ENCODE results near the gene CDIPT. TPM values are rescaled to one million over a fixed set of nuclear protein-coding genes. Genes with fewer than 3 reads are reported as not detected.
A peak's percentile ranks its signal among the peaks of the same experiment; 100 is the strongest.

CDIPT gene
- total RNA-seq, 1 experiment from 2014 or later, result 57.4 TPM

DNA sequence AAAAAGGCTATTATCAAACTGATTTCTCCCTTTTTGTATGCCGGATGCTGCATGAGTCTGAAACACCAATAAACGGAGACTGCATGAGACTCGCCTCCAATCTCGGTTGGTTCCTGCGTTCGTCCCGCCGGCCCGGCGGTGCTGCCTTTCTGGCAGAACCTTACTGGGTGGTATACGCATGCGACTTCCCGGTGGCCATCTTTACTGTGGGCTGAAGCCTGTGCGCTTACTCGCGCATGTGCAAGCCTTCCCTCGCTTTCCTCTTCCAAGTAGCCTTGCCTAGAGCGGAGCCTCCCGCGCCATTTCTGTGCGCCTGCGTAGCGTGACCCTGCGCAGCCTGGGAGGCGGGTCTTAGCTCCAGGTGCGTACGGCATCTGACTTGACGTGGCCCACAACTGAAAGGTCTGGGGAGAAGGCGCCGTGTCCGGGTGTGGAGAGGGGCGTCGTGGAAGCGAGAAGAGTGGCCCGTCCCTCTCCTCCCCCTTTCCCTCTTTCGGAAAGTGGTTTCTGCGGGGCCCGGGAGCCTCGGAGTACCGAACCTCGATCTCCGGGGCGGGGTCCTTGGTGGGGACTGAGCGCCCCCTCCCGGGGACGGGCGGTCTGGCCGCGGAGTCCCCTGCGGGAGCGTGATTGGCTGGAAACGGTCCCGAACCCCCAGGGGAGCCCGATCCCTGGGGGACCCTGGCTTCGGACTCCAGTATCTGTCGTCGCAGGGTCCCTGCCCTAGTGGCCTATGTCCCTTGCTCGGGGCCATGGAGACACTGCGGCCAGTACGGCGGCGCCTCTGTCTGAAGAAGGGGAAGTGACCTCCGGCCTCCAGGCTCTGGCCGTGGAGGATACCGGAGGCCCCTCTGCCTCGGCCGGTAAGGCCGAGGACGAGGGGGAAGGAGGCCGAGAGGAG is 47.0 kb downstream of the CDIPT start, which contains the start of gene PAGR1:
Gene PAGR1, plus strand, starts transcription at position 360 of the 901 bp plus-strand sequence. Its CDS starts 374 bp downstream, at position 734.
- Histone ChIP-seq H3K27ac (ENCODE audit: low read length) (peak within 1 kb of the TSS; percentile 89), H3K36me3 (ENCODE audit: insufficient read depth, low read length) (peaks cover 9% of the 10 kb centered on the region; the same call in 1 of the 2 replicates), H3K9me3 (ENCODE audit: low read length) (no peaks in the 10 kb centered on the region), H3K9ac (ENCODE audit: low read length) (peak within 1 kb of the TSS; percentile 87), H2AFZ (ENCODE audit: low read length) (peak within 1 kb of the TSS; percentile 88; the same call in 1 of the 2 replicates), H3K4me1 (ENCODE audit: low read length) (peaks cover 79% of the 10 kb centered on the region), H3K27me3 (ENCODE audit: low read length) (no peaks in the 10 kb centered on the region), H3K9me2 (replicated peaks; ENCODE audit: insufficient read depth, low read length) (no peaks in the 10 kb centered on the region), H3K4me2 (ENCODE audit: low read depth, low read length, poor library complexity, severe bottlenecking) (peak within 1 kb of the TSS; percentile 100), H4K20me1 (ENCODE audit: insufficient read depth, low read depth, low read length) (peaks cover 11% of the 10 kb centered on the region; the same call in 1 of the 2 replicates), H3K79me2 (ENCODE audit: low read length) (peaks cover 8% of the 10 kb centered on the region), H3K4me3 (ENCODE audit: low read length) (peak within 1 kb of the TSS; percentile 83)
- peak; percentile 100 for DNase-seq

DNA sequence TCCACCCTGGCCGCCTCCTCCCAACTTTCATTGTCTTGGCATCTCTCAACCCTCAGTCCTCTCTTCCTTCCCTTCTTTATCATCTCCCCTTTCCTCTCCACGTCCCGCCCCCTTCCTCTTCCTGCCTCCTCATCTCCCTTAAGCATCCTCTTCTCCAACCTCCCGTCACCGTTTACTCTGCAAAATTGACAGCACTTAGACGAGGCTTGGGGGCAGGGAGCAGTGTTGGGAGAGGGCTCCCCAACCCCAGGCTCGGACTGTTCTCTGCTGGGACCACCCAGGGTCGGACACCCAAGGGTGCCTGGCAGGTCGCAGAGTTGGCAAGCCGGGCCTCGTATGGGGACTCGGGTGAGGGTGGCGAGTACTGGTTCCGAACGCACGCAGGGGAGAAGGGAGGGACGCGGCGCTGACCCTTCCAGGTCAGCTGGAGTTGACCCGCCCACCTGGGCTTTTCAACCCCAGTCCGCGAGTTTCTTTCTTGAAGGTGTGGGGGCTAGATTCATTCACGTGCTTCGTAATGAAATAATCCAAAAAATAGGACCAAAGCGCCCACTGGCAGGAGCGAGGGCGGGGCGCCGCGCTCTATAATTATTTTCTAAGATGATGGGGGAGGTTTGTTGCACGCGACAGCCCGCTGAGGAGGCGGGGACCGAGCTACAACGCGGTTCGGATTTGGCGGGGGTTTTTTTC is 47.8 kb downstream of the CDIPT start:
- H3K36me3 ChIP-seq (ENCODE audit: insufficient read depth, low read length), result peaks cover 12% of the 10 kb centered on the region; the same call in 1 of the 2 replicates
- H3K4me2 ChIP-seq (ENCODE audit: low read depth, low read length, poor library complexity, severe bottlenecking), result peak overlapping the region; percentile 100
- H3K9me2 ChIP-seq (replicated peaks; ENCODE audit: insufficient read depth, low read length), result no peaks in the 10 kb centered on the region
- no peaks in the 10 kb centered on the region for H3K9me3 ChIP-seq (ENCODE audit: low read length)
- peaks cover 5% of the 10 kb centered on the region; the same call in 1 of the 2 replicates for H4K20me1 ChIP-seq (ENCODE audit: insufficient read depth, low read depth, low read length)
- DNase-seq, result peak; percentile 66
- peak overlapping the region; percentile 83 for H3K4me3 ChIP-seq (ENCODE audit: low read length)
- peaks cover 79% of the 10 kb centered on the region for H3K4me1 ChIP-seq (ENCODE audit: low read length)
- H3K9ac ChIP-seq (ENCODE audit: low read length), result peak overlapping the region; percentile 87
- no peaks in the 10 kb centered on the region for H3K27me3 ChIP-seq (ENCODE audit: low read length)
- H3K27ac ChIP-seq (ENCODE audit: low read length), result peak overlapping the region; percentile 89
- H3K79me2 ChIP-seq (ENCODE audit: low read length), result peaks cover 8% of the 10 kb centered on the region
- H2AFZ ChIP-seq (ENCODE audit: low read length), result peak overlapping the region; percentile 88; the same call in 1 of the 2 replicates

DNA sequence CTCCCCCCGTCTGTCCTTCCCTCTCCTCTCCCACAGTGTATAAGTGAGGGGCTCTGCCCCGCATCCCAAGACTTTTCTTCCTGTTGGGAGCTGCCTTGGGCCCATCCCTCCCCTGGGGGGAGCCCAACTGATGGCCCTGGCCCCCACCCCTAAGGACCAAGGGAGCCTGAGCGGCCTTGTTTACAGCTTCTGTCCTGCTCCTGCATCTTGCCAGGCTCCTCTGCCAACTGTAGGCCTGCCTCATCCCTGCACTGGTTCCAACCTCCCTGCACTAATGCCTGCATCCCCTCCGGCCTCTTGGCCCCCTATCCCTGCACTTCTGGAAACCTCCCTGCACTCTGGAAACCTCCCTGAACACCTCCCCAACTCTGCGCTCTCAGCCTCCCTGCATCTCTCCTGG is 48.4 kb downstream of the CDIPT start:
- Histone ChIP-seq H4K20me1 (ENCODE audit: insufficient read depth, low read depth, low read length) (peaks cover 7% of the 10 kb centered on the region; the same call in 1 of the 2 replicates), H3K27me3 (ENCODE audit: low read length) (no peaks in the 10 kb centered on the region), H3K4me2 (ENCODE audit: low read depth, low read length, poor library complexity, severe bottlenecking) (peak overlapping the region; percentile 100), H3K4me1 (ENCODE audit: low read length) (peaks cover 79% of the 10 kb centered on the region), H3K36me3 (ENCODE audit: insufficient read depth, low read length) (peaks cover 18% of the 10 kb centered on the region), H3K27ac (ENCODE audit: low read length) (peak overlapping the region; percentile 89), H3K79me2 (ENCODE audit: low read length) (peaks cover 8% of the 10 kb centered on the region), H3K9me2 (replicated peaks; ENCODE audit: insufficient read depth, low read length) (no peaks in the 10 kb centered on the region), H3K9me3 (ENCODE audit: low read length) (no peaks in the 10 kb centered on the region), H2AFZ (ENCODE audit: low read length) (peak overlapping the region; percentile 88; the same call in 1 of the 2 replicates), H3K9ac (ENCODE audit: low read length) (peak overlapping the region; percentile 87), H3K4me3 (ENCODE audit: low read length) (peak overlapping the region; percentile 83)
- no peak for DNase-seq

DNA sequence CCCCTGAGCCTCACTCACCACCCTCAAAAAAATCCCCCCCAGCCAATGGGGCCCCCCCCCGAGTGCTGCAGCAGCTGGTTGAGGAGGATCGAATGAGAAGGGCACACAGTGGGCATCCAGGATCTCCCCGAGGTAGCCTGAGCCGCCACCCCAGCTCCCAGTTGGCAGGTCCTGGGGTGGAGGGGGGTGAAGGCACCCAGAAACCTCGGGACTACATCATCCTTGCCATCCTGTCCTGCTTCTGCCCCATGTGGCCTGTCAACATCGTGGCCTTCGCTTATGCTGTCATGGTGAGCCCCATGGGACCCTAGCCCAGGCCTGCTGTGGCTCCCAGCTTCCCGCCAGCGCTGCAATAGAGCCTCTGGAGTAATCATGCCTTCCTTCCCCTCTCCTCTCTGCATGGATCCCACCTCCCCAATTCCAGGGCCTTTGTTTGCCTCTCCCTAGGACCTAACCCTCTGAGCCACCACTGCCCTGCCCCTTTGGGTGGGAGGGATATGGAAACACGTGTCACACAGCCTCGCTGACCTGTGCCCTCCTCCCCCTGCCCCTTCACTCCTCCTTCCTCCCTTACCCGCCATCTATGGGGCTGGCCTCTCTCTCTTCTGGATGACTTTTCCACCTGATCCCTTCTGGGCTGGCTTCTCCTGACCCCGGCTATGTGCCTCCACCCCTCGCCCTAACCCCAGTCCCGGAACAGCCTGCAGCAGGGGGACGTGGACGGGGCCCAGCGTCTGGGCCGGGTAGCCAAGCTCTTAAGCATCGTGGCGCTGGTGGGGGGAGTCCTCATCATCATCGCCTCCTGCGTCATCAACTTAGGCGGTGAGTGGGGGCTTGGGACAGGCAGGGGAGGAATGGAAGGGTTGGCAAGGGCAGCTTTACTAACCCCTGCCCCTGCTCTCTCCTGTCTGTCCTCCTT is 49.1 kb downstream of the CDIPT start:
- Histone ChIP-seq H2AFZ (ENCODE audit: low read length) (no peak overlapping the region), H3K27me3 (ENCODE audit: low read length) (no peaks in the 10 kb centered on the region), H3K4me2 (ENCODE audit: low read depth, low read length, poor library complexity, severe bottlenecking) (peak overlapping the region; percentile 100), H3K9ac (ENCODE audit: low read length) (peak overlapping the region; percentile 87), H4K20me1 (ENCODE audit: insufficient read depth, low read depth, low read length) (peaks cover 11% of the 10 kb centered on the region), H3K27ac (ENCODE audit: low read length) (peak overlapping the region; percentile 89), H3K36me3 (ENCODE audit: insufficient read depth, low read length) (peaks cover 20% of the 10 kb centered on the region), H3K9me2 (replicated peaks; ENCODE audit: insufficient read depth, low read length) (no peaks in the 10 kb centered on the region), H3K9me3 (ENCODE audit: low read length) (no peaks in the 10 kb centered on the region), H3K79me2 (ENCODE audit: low read length) (peaks cover 15% of the 10 kb centered on the region), H3K4me1 (ENCODE audit: low read length) (peaks cover 80% of the 10 kb centered on the region), H3K4me3 (ENCODE audit: low read length) (peak overlapping the region; percentile 83; the same call in 1 of the 2 replicates)
- DNase-seq, result no peak

DNA sequence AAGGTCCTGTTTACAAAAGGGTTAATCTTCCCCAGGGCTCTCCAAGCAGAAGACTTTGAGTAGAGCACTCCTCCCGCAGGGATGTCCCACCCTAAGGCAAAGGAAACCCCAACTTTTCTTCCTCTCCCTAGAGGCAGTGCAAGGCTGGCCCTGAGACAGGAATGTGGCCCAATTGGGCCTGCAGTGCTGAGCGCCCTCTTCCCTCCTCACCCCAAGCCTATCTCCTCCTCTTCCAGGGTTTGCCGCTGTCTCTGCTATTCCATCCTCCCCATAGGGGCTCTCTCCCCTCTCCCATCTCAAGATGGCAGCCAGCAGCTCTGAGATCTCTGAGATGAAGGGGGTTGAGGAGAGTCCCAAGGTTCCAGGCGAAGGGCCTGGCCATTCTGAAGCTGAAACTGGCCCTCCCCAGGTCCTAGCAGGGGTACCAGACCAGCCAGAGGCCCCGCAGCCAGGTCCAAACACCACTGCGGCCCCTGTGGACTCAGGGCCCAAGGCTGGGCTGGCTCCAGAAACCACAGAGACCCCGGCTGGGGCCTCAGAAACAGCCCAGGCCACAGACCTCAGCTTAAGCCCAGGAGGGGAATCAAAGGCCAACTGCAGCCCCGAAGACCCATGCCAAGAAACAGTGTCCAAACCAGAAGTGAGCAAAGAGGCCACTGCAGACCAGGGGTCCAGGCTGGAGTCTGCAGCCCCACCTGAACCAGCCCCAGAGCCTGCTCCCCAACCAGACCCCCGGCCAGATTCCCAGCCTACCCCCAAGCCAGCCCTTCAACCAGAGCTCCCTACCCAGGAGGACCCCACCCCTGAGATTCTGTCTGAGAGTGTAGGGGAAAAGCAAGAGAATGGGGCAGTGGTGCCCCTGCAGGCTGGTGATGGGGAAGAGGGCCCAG is 50.0 kb downstream of the CDIPT start:
- H3K4me3 ChIP-seq (ENCODE audit: low read length), result no peak overlapping the region
- peaks cover 24% of the 10 kb centered on the region for H3K36me3 ChIP-seq (ENCODE audit: insufficient read depth, low read length)
- no peaks in the 10 kb centered on the region for H3K9me2 ChIP-seq (replicated peaks; ENCODE audit: insufficient read depth, low read length)
- peaks cover 80% of the 10 kb centered on the region for H3K4me1 ChIP-seq (ENCODE audit: low read length)
- H4K20me1 ChIP-seq (ENCODE audit: insufficient read depth, low read depth, low read length), result peaks cover 20% of the 10 kb centered on the region
- peak overlapping the region; percentile 87 for H3K9ac ChIP-seq (ENCODE audit: low read length)
- DNase-seq, result no peak
- H3K4me2 ChIP-seq (ENCODE audit: low read depth, low read length, poor library complexity, severe bottlenecking), result no peak overlapping the region
- no peaks in the 10 kb centered on the region for H3K27me3 ChIP-seq (ENCODE audit: low read length)
- H3K27ac ChIP-seq (ENCODE audit: low read length), result peak overlapping the region; percentile 11
- H3K9me3 ChIP-seq (ENCODE audit: low read length), result no peaks in the 10 kb centered on the region
- peaks cover 24% of the 10 kb centered on the region for H3K79me2 ChIP-seq (ENCODE audit: low read length)
- H2AFZ ChIP-seq (ENCODE audit: low read length), result no peak overlapping the region

DNA sequence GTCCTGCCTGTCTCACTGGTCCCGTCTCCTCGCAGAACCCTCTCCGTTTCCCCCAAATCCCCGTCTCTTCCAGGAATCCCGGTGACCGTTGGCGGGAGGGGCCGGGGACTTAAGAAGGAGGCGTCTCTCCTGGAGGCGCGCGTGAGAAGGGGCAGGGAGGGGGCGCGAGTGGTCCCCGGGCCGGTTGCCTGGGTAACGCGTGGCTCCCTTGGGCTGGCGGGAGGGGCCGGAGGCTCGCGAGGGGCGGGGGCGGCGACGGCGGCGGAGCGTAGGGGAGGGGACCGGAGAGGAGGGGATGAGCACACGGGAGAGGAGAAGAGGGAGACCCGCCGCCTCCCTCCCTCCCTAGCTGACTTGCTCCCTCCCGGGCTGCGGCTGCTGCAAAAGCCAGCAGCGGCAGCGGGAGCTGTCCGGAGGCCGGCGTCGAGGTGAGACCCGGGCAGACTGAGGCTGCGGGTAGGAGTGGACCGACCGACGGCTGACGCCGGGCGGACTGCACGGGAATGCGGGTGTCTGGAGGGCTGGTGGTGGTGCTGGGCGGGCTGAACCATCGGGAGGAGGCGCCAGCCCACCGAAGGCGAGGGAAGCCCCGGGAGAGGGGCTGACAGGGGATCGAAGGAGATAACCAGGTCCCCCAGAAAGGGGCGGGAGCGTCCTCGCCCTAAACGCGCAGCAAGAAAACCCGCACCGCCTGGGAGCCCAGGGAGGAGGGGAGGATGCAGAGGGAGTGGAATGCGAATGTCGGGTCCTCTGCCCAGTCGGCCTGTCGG is 50.9 kb downstream of the CDIPT start, which contains the start of gene PRRT2:
Gene PRRT2, plus strand, starts transcription at position 298 of the 770 bp plus-strand sequence. CDS start 862 bp downstream, outside the sequence.
- Histone ChIP-seq H3K9me3 (ENCODE audit: low read length) (no peaks in the 10 kb centered on the region), H3K9me2 (replicated peaks; ENCODE audit: insufficient read depth, low read length) (no peaks in the 10 kb centered on the region), H3K4me2 (ENCODE audit: low read depth, low read length, poor library complexity, severe bottlenecking) (peak within 1 kb of the TSS; percentile 80), H3K79me2 (ENCODE audit: low read length) (peaks cover 32% of the 10 kb centered on the region), H4K20me1 (ENCODE audit: insufficient read depth, low read depth, low read length) (peaks cover 20% of the 10 kb centered on the region), H3K4me1 (ENCODE audit: low read length) (peaks cover 78% of the 10 kb centered on the region), H3K36me3 (ENCODE audit: insufficient read depth, low read length) (peaks cover 23% of the 10 kb centered on the region), H3K4me3 (ENCODE audit: low read length) (peak within 1 kb of the TSS; percentile 75; the same call in 1 of the 2 replicates), H3K27ac (ENCODE audit: low read length) (peak within 1 kb of the TSS; percentile 57), H3K27me3 (ENCODE audit: low read length) (no peaks in the 10 kb centered on the region), H2AFZ (ENCODE audit: low read length) (no peak within 1 kb of the TSS), H3K9ac (ENCODE audit: low read length) (peak within 1 kb of the TSS; percentile 96)
- peak; percentile 76 for DNase-seq

All from Karpas-422 (cell line).